K562 (cell line): Measurements from ENCODE around the gene POGLUT2. TPM values are rescaled to one million over a fixed set of nuclear protein-coding genes. Genes with fewer than 3 reads are reported as not detected.

Source experiments
- CAMTA2 ChIP-seq: fragments of 250-450 bp; sonication (Bioruptor Pico); conservative IDR thresholded peaks from 2 replicates; pipeline ENCODE4 v1.5.1; 2022
- CCAR2 ChIP-seq: fragments of 200-400 bp; formaldehyde crosslinking; IDR thresholded peaks from 2 replicates; pipeline ENCODE4 v1.6.1; 2017; ENCODE audit warnings: mild to moderate bottlenecking, low read depth, low read length
- HMG20B ChIP-seq: fragments of 250-450 bp; sonication (Bioruptor Pico); IDR thresholded peaks from 2 replicates; pipeline ENCODE4 v1.5.0; 2021; ENCODE audit warnings: mild to moderate bottlenecking
- HMGN3 ChIP-seq: IDR thresholded peaks from 2 replicates; pipeline ENCODE4 v1.6.1; 2011; ENCODE audit warnings: borderline replicate concordance, low read depth, mild to moderate bottlenecking, mixed read lengths, low read length; ENCODE audit not compliant: insufficient read length; ENCODE audit errors: extremely low read depth
- HNRNPLL ChIP-seq: fragments of 200-400 bp; formaldehyde crosslinking; IDR thresholded peaks from 2 replicates; pipeline ENCODE4 v1.6.1; 2017; ENCODE audit warnings: low read length, low read depth, mild to moderate bottlenecking; ENCODE audit not compliant: poor library complexity, severe bottlenecking
- ILK ChIP-seq: fragments of 450-650 bp; IDR thresholded peaks from 2 replicates; pipeline ENCODE4 v1.6.1; 2016; ENCODE audit warnings: missing genetic modification characterization, low read depth, mild to moderate bottlenecking, missing compliant biosample characterization, moderate library complexity, borderline replicate concordance
- KHSRP ChIP-seq: fragments of 450-650 bp; IDR thresholded peaks from 2 replicates; pipeline ENCODE4 v1.6.1; 2017
- KLF1 ChIP-seq: fragments of 450-650 bp; IDR thresholded peaks from 2 replicates; pipeline ENCODE4 v1.6.1; 2016; ENCODE audit warnings: missing genetic modification characterization, missing compliant biosample characterization
- OTX1 ChIP-seq: fragments of 450-650 bp; formaldehyde crosslinking; IDR thresholded peaks from 2 replicates; pipeline ENCODE4 v1.4.0; 2022; ENCODE audit warnings: mild to moderate bottlenecking
- PHF20 ChIP-seq: fragments of 450-650 bp; IDR thresholded peaks from 2 replicates; pipeline ENCODE4 v1.6.1; 2018; ENCODE audit not compliant: partially characterized antibody
- POLR2AphosphoS5 ChIP-seq: IDR thresholded peaks from 2 replicates; pipeline ENCODE4 v1.6.1; 2011; ENCODE audit warnings: mild to moderate bottlenecking, low read depth, low read length, moderate library complexity; ENCODE audit not compliant: control insufficient read depth, insufficient read depth
- SMARCA4 ChIP-seq: fragments of 450-650 bp; IDR thresholded peaks from 2 replicates; pipeline ENCODE4 v1.6.1; 2016
- TAF7 ChIP-seq: fragments of 450-650 bp; IDR thresholded peaks from 2 replicates; pipeline ENCODE4 v1.6.1; 2016; ENCODE audit warnings: missing genetic modification characterization, missing compliant biosample characterization
- ZC3H8 ChIP-seq: fragments of 450-650 bp; IDR thresholded peaks from 2 replicates; pipeline ENCODE4 v1.6.1; 2017
- ZEB2 ChIP-seq: fragments of 450-650 bp; IDR thresholded peaks from 2 replicates; pipeline ENCODE4 v1.6.1; 2016
- ZNF12 ChIP-seq: sonication (generic); formaldehyde crosslinking; IDR thresholded peaks from 2 replicates; pipeline ENCODE4 v1.4.0; 2020; ENCODE audit warnings: mild to moderate bottlenecking, missing genetic modification reagents
- ZNF146 ChIP-seq: IDR thresholded peaks from one replicate; pipeline ENCODE4 v1.6.1; 2018; ENCODE audit warnings: missing compliant biosample characterization; ENCODE audit not compliant: unreplicated experiment
- ZNF79 ChIP-seq: fragments of 250-450 bp; sonication (Bioruptor Pico); IDR thresholded peaks from 2 replicates; pipeline ENCODE4 v1.4.0; 2020; ENCODE audit warnings: low read depth, mild to moderate bottlenecking, moderate library complexity
- ZZZ3 ChIP-seq: fragments of 450-650 bp; IDR thresholded peaks from 2 replicates; pipeline ENCODE4 v1.6.1; 2016; ENCODE audit warnings: antibody characterized with exemption, mild to moderate bottlenecking, moderate library complexity
- polyA plus RNA-seq, 8 experiments: library from polyadenylated mRNA; depleted of rRNA in 4 of 8; stranded (reverse) in 5 of 8; unstranded in 3 of 8; fragments of >200 nt; fragmentation: Nextera tagmentation in 2 of 8; fragmentation: Illumina TruSeq in 1 of 8; extraction: Ambion mirVana in 2 of 8; extraction: Trizol in 1 of 8; gene quantifications; 2 replicates each; pipeline versions ENCODE4 v1.2.1 to v1.2.3, GENCODE V29; 2011 to 2014; ENCODE audit warnings: inconsistent platforms in 1 of 8, missing spikeins in 1 of 8
- total RNA-seq, 7 experiments: library from RNA; depleted of rRNA in 6 of 7; stranded (reverse); fragments of >200 nt in 6 of 7; fragmentation: Illumina TruSeq in 2 of 7; extraction: Trizol in 2 of 7; gene quantifications; 2 replicates each; pipeline versions ENCODE4 v1.2.1 to v1.2.3, GENCODE V29; 2011 to 2021; ENCODE audit warnings: low replicate concordance in 1 of 7
- TF ChIP-seq, protein P1 (sequence below): sonication (generic); formaldehyde crosslinking; IDR thresholded peaks from 2 replicates; pipeline ENCODE4 v1.8.1; 2023; ENCODE audit warnings: mild to moderate bottlenecking, missing genetic modification reagents, moderate library complexity
- TF ChIP-seq, protein P2 (sequence below): fragments of 200-800 bp; sonication (Bioruptor generic); IDR thresholded peaks from 2 replicates; pipeline ENCODE4 v1.6.1; 2017; ENCODE audit warnings: missing genetic modification characterization, missing compliant biosample characterization
- TF ChIP-seq, protein P3 (sequence below): fragments of 250-450 bp; sonication (Bioruptor Pico); IDR thresholded peaks from 2 replicates; pipeline ENCODE4 v1.5.0; 2021
- TF ChIP-seq, protein P4 (sequence below): sonication (generic); formaldehyde crosslinking; IDR thresholded peaks from 2 replicates; pipeline ENCODE4 v1.8.1; 2023; ENCODE audit warnings: mild to moderate bottlenecking, missing genetic modification reagents
- TF ChIP-seq, protein P5 (sequence below): IDR thresholded peaks from 2 replicates; pipeline ENCODE4 v1.6.1; 2011; ENCODE audit not compliant: insufficient read length; ENCODE audit errors: extremely low read depth

POGLUT2 gene
- total and polyA plus RNA-seq, 9 of the 15 experiments (the other 6 are each of a cell fraction or from before 2014, with no cell fraction given), result 3.8 to 11.8 (median 10.8) TPM

DNA sequence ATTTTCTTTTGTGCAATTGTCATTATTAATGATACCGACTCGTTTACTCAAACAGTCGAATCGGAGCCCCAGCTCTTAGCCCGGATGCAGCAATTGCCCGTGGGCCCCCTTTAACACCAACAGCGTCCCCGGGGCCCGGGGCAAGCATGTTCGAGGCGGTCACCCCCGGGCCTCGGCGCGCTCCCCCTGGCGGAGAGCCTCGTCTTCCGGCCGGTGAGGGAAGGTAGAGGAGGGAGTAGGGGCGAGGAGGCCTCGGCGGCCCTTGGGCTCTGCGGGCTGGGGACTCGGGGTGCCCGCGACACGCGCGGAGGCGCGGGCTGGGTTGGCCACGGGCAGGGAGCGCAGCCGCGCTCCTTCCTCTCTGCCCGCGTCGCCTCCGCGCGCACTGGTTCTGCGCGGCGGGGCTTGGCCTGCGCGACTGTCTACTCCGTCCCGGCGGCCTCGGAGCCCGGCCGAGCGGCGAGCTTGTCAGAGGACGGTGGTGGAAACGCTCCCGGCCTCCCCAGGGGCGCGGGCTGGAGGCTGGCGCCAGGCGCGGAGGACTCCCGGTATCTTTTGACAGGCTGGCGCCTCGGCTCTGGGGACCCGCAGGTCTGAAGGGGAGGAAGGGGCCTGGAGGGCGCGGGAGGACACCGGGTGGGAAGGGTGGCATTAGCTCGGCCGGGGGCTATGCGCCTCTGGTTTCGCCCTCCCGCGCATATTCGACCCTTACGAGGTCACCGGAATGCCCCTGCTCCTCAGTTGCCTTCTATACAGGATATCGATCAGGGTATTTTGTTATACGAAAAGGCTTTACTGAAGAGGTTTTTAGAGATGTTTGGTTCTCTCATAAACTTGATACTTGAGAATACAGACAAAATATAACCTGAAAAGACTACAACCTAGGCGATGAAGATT lies 1.6 kb upstream of the POGLUT2 start (continued):
- TF ChIP-seq ILK (tag) (no peak), TAF7 (tag) (no peak), HNRNPLL (no peak), ZEB2 (no peak), ZC3H8 (no peak), CAMTA2 (no peak), POLR2AphosphoS5 (peak; percentile 59; the same call in 1 of the 2 replicates), HMG20B (CRISPR knock-in tag) (no peak), OTX1 (no peak), KLF1 (no peak), SMARCA4 (0 out of 2 replicates have a peak, but pooled peaks have one; percentile 1), PHF20 (no peak), ZZZ3 (no peak), ZNF146 (CRISPR knock-in tag) (no peak), CCAR2 (no peak), ZNF79 (CRISPR knock-in tag) (no peak), ZNF12 (CRISPR knock-in tag) (no peak), HMGN3 (no peak), KHSRP (no peak)
- TF ChIP-seq, protein P1, sequence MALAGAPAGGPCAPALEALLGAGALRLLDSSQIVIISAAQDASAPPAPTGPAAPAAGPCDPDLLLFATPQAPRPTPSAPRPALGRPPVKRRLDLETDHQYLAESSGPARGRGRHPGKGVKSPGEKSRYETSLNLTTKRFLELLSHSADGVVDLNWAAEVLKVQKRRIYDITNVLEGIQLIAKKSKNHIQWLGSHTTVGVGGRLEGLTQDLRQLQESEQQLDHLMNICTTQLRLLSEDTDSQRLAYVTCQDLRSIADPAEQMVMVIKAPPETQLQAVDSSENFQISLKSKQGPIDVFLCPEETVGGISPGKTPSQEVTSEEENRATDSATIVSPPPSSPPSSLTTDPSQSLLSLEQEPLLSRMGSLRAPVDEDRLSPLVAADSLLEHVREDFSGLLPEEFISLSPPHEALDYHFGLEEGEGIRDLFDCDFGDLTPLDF (CRISPR knock-in tag), result no peak
- TF ChIP-seq, protein P2, sequence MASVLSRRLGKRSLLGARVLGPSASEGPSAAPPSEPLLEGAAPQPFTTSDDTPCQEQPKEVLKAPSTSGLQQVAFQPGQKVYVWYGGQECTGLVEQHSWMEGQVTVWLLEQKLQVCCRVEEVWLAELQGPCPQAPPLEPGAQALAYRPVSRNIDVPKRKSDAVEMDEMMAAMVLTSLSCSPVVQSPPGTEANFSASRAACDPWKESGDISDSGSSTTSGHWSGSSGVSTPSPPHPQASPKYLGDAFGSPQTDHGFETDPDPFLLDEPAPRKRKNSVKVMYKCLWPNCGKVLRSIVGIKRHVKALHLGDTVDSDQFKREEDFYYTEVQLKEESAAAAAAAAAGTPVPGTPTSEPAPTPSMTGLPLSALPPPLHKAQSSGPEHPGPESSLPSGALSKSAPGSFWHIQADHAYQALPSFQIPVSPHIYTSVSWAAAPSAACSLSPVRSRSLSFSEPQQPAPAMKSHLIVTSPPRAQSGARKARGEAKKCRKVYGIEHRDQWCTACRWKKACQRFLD, result no peak
- TF ChIP-seq, protein P3, sequence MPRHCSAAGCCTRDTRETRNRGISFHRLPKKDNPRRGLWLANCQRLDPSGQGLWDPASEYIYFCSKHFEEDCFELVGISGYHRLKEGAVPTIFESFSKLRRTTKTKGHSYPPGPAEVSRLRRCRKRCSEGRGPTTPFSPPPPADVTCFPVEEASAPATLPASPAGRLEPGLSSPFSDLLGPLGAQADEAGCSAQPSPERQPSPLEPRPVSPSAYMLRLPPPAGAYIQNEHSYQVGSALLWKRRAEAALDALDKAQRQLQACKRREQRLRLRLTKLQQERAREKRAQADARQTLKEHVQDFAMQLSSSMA (CRISPR knock-in tag), result no peak
- TF ChIP-seq, protein P4, sequence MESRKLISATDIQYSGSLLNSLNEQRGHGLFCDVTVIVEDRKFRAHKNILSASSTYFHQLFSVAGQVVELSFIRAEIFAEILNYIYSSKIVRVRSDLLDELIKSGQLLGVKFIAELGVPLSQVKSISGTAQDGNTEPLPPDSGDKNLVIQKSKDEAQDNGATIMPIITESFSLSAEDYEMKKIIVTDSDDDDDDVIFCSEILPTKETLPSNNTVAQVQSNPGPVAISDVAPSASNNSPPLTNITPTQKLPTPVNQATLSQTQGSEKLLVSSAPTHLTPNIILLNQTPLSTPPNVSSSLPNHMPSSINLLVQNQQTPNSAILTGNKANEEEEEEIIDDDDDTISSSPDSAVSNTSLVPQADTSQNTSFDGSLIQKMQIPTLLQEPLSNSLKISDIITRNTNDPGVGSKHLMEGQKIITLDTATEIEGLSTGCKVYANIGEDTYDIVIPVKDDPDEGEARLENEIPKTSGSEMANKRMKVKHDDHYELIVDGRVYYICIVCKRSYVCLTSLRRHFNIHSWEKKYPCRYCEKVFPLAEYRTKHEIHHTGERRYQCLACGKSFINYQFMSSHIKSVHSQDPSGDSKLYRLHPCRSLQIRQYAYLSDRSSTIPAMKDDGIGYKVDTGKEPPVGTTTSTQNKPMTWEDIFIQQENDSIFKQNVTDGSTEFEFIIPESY (CRISPR knock-in tag), result peak; percentile 64
- TF ChIP-seq, protein P5, sequence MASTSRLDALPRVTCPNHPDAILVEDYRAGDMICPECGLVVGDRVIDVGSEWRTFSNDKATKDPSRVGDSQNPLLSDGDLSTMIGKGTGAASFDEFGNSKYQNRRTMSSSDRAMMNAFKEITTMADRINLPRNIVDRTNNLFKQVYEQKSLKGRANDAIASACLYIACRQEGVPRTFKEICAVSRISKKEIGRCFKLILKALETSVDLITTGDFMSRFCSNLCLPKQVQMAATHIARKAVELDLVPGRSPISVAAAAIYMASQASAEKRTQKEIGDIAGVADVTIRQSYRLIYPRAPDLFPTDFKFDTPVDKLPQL, result no peak
